ENCODE results near the gene LDHAL6B.

DNA sequence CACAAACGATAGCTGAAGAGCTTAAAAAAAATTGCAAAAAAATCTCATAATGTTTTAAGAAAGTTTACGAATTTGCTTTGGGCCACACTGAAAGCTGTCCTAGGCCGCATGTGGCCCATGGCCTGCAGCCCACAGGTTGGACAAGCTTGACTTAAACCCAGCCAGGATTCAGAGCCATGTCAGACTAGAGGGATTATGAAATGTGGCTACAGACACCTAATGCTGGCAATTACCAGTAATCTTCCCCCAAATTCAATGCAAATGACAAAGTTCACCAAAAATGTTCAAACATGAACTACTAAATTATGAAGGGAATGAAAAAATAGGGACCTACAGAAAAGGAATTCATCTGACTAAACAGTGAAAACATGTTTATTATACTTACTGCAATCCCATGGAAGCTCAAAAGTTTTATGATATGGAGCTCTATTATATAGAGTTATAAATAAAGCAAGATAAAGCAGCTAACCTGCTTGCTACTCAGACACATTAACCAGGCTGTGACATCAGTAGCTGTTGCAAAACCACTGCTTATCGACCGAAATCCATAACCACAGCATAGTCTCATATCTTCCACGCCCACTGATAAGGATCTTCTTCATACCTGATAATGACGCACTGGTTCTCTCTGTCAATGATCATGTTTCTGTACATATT, 49.2 kb downstream of the LDHAL6B start:
- TF ChIP-seq POLR2AphosphoS5 (IDR thresholded peaks at IDR 0.05; ENCODE audit: low read depth, low read length) (no peak), POLR2A (IDR thresholded peaks at IDR 0.05; ENCODE audit: low read depth, low read length) (no peak), TAF1 (IDR thresholded peaks at IDR 0.05; ENCODE audit: borderline replicate concordance, low read depth, low read length) (no peak)
